Neural cell (in vitro differentiated cells): ENCODE data around the gene GDNF.

Experiments
- CTCF ChIP-seq: fragments of 450-650 bp; IDR thresholded peaks from 2 replicates; pipeline ENCODE4 v1.5.1; 2014; ENCODE audit warnings: antibody characterized with exemption, mild to moderate bottlenecking, moderate library complexity; ENCODE audit not compliant: poor library complexity, severe bottlenecking
- MXI1 ChIP-seq: fragments of 450-650 bp; conservative IDR thresholded peaks from 2 replicates; pipeline ENCODE4 v1.6.1; 2014; ENCODE audit warnings: antibody characterized with exemption, mild to moderate bottlenecking; ENCODE audit not compliant: poor library complexity, severe bottlenecking
- POLR2AphosphoS5 ChIP-seq: IDR thresholded peaks from 2 replicates; pipeline ENCODE4 v1.6.1; 2012
- TAF1 ChIP-seq: IDR thresholded peaks from 2 replicates; pipeline ENCODE4 v1.6.1; 2012; ENCODE audit warnings: low read depth

GRCh38 chr5:37825334-37825915, 14.4 kb downstream of the GDNF start:
- TF ChIP-seq CTCF (no peak), TAF1 (no peak), POLR2AphosphoS5 (peak; percentile 31), MXI1 (no peak)
